Neural cell (in vitro differentiated cells): ENCODE measurements around the gene E2F4. TPM values are rescaled to one million over a fixed set of nuclear protein-coding genes. Genes with fewer than 3 reads are reported as not detected.
A peak's percentile ranks its signal among the peaks of the same experiment; 100 is the strongest.

Experiments
- H2AFZ ChIP-seq: fragments of 200-600, 300-800 bp; sonication (generic), shearing (Covaris generic); 2 replicates; pipeline ENCODE4 v1.6.0; 2014; ENCODE audit warnings: low read depth, mild to moderate bottlenecking, antibody characterized with exemption, low read length, moderate library complexity
- H3F3A ChIP-seq: fragments of 200-600 bp; shearing (Covaris generic); 2 replicates; pipeline ENCODE4 v1.6.1; 2016; ENCODE audit warnings: mild to moderate bottlenecking, moderate library complexity, mixed read lengths, antibody characterized with exemption, low read length; ENCODE audit not compliant: insufficient read depth, poor library complexity, severe bottlenecking
- H3K27ac ChIP-seq: fragments of 200-600, 300-800 bp; sonication (generic), shearing (Covaris generic); 2 replicates; pipeline ENCODE4 v1.5.1; 2014; ENCODE audit warnings: mild to moderate bottlenecking, low read length, moderate library complexity
- H3K27me3 ChIP-seq: fragments of 300-800, 200-600 bp; sonication (generic), shearing (Covaris generic); 2 replicates; pipeline ENCODE4 v1.6.0; 2014; ENCODE audit warnings: mild to moderate bottlenecking, low read depth, low read length, moderate library complexity; ENCODE audit not compliant: insufficient read depth
- H3K36me3 ChIP-seq: fragments of 300-800, 200-600 bp; sonication (generic), shearing (Covaris generic); 2 replicates; pipeline ENCODE4 v1.5.1; 2014; ENCODE audit warnings: mild to moderate bottlenecking, antibody characterized with exemption, low read length, moderate library complexity; ENCODE audit not compliant: insufficient read depth
- H3K4me2 ChIP-seq: fragments of 300-800, 200-600 bp; sonication (generic), shearing (Covaris generic); 2 replicates; pipeline ENCODE4 v1.6.0; 2014; ENCODE audit warnings: mild to moderate bottlenecking, low read length
- H3K4me3 ChIP-seq: fragments of 300-800, 200-600 bp; sonication (generic), shearing (Covaris generic); 2 replicates; pipeline ENCODE4 v1.5.1; 2014; ENCODE audit warnings: mild to moderate bottlenecking, low read length, moderate library complexity
- H3K79me2 ChIP-seq: fragments of 200-600 bp; shearing (Covaris generic); replicated peaks from 2 replicates; pipeline ENCODE4 v1.6.0; 2014; ENCODE audit warnings: mild to moderate bottlenecking, low read length, moderate library complexity; ENCODE audit not compliant: insufficient read depth
- H3K9ac ChIP-seq: fragments of 300-800, 200-600 bp; sonication (generic), shearing (Covaris generic); 2 replicates; pipeline ENCODE4 v1.6.1; 2016; ENCODE audit warnings: mild to moderate bottlenecking, low read length, mixed read lengths
- H3K9me2 ChIP-seq: fragments of 200-600 bp; shearing (Covaris generic); 2 replicates; pipeline ENCODE4 v1.6.1; 2016; ENCODE audit warnings: mild to moderate bottlenecking, low read length, mixed read lengths; ENCODE audit not compliant: insufficient read depth
- H3K9me3 ChIP-seq: fragments of 200-600, 300-800 bp; sonication (generic), shearing (Covaris generic); 2 replicates; pipeline ENCODE4 v1.6.1; 2016; ENCODE audit warnings: mild to moderate bottlenecking, mixed run types, low read length, moderate library complexity, mixed read lengths
- H4K20me1 ChIP-seq: fragments of 200-600 bp; shearing (Covaris generic); 2 replicates; pipeline ENCODE4 v1.6.1; 2016; ENCODE audit warnings: mild to moderate bottlenecking, mixed run types; ENCODE audit not compliant: insufficient read depth
- EP300 ChIP-seq: fragments of 450-650 bp; conservative IDR thresholded peaks from 2 replicates; pipeline ENCODE4 v1.6.1; 2014; ENCODE audit warnings: antibody characterized with exemption, mild to moderate bottlenecking, moderate library complexity; ENCODE audit not compliant: poor library complexity, severe bottlenecking
- MXI1 ChIP-seq: fragments of 450-650 bp; conservative IDR thresholded peaks from 2 replicates; pipeline ENCODE4 v1.6.1; 2014; ENCODE audit warnings: antibody characterized with exemption, mild to moderate bottlenecking; ENCODE audit not compliant: poor library complexity, severe bottlenecking
- RAD21 ChIP-seq: fragments of 450-650 bp; conservative IDR thresholded peaks from 2 replicates; pipeline ENCODE4 v1.6.1; 2014; ENCODE audit warnings: antibody characterized with exemption, mild to moderate bottlenecking, moderate library complexity
- SMC3 ChIP-seq: fragments of 450-650 bp; conservative IDR thresholded peaks from 2 replicates; pipeline ENCODE4 v1.6.1; 2014; ENCODE audit warnings: antibody characterized with exemption, mild to moderate bottlenecking, moderate library complexity; ENCODE audit not compliant: poor library complexity
- polyA plus RNA-seq: library from polyadenylated mRNA; depleted of rRNA; stranded (reverse); fragments of >200 nt; gene quantifications from 2 replicates; pipeline ENCODE4 v1.2.3, GENCODE V29; 2014
- TF ChIP-seq, protein P1 (sequence below): fragments of 450-650 bp; IDR thresholded peaks from 2 replicates; pipeline ENCODE4 v1.5.1; 2014; ENCODE audit warnings: antibody characterized with exemption, mild to moderate bottlenecking, moderate library complexity; ENCODE audit not compliant: poor library complexity, severe bottlenecking
- TF ChIP-seq, protein P2 (sequence below): IDR thresholded peaks from 2 replicates; pipeline ENCODE4 v1.6.1; 2012; ENCODE audit warnings: borderline replicate concordance

The E2F4 gene
- polyA plus RNA-seq, 1 donor from 2014 or later: 112 TPM

DNA sequence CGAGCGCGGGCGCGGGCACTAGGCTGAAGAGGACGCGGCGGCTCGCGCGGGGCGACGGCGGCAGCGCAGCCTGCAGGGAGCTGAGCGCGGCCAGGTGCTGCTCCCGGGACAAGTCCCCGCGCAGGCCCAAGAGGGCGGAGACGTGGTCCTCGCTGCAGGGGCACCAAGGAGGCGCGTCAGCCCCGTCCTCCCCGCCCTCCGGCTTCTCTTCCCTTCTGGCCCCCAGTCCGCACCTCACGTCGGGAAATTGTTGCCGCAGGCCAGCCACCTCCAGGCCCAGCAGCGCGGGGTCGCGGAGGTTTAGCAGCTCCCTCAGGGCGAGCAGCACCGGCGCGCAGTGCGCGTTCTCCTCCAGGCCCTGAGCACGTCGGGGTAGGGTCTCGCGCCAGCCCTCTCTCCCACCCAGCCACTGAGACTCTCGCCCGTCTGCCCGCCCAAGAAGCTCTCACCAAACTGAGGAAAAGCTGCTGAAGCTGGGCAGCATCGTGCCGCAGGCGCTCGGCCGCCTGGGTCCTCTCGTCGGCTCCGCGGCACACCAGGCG is 7.4 kb upstream of the E2F4 start:
- Histone ChIP-seq H3K79me2 (peaks cover 24% of the 10 kb centered on the region), H4K20me1 (no peaks in the 10 kb centered on the region), H3K9me3 (no peaks in the 10 kb centered on the region), H3K27ac (peak overlapping the region; percentile 93), H2AFZ (peak overlapping the region; percentile 59), H3K36me3 (no peaks in the 10 kb centered on the region), H3K4me3 (peak overlapping the region; percentile 91), H3K9ac (peak overlapping the region; percentile 94), H3F3A (no peaks in the 10 kb centered on the region), H3K27me3 (peaks cover 6% of the 10 kb centered on the region), H3K4me2 (peak overlapping the region; percentile 22), H3K9me2 (no peaks in the 10 kb centered on the region)
- TF ChIP-seq MXI1 (peak; percentile 31), RAD21 (no peak), SMC3 (peak; percentile 7)

DNA sequence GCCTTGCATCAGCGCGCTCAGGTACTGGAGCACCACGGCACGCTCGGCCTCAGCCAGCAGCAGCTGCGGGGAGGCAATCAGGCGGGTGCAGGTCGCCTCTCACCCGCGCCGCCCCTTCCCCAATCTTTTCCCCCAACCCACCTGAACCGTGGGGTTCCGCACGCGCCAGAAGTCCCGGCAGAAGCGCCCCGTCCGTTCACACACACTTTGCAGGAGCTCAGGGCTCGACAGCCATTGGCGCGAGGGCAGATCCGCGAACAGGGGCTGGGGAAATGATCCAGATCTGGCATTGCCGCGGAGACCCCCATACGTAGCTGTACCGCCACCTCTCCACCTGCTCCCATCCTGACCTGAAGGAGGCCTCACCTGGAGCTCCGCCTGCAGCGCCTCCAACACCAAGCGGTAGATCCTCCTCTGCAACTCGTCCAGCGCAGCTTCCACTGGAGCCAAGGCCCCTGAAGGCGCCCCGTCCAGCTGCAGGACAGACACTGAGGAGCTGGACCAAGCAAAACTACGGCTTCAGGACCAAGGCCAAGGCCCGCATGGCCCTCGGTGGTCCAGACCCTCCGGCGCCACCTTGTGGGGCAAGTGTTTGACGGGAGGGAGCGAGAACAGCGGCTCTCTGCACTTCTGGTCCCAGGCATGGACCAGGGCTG is 6.8 kb upstream of the E2F4 start:
- Histone ChIP-seq H3K4me3 (peak overlapping the region; percentile 91), H3K9me2 (no peaks in the 10 kb centered on the region), H3K79me2 (peaks cover 24% of the 10 kb centered on the region), H3K4me2 (no peak overlapping the region), H3F3A (no peaks in the 10 kb centered on the region), H3K9me3 (no peaks in the 10 kb centered on the region), H4K20me1 (no peaks in the 10 kb centered on the region), H2AFZ (no peak overlapping the region), H3K27me3 (no peaks in the 10 kb centered on the region), H3K36me3 (no peaks in the 10 kb centered on the region), H3K9ac (peak overlapping the region; percentile 94), H3K27ac (peak overlapping the region; percentile 93)
- TF ChIP-seq, protein P1, sequence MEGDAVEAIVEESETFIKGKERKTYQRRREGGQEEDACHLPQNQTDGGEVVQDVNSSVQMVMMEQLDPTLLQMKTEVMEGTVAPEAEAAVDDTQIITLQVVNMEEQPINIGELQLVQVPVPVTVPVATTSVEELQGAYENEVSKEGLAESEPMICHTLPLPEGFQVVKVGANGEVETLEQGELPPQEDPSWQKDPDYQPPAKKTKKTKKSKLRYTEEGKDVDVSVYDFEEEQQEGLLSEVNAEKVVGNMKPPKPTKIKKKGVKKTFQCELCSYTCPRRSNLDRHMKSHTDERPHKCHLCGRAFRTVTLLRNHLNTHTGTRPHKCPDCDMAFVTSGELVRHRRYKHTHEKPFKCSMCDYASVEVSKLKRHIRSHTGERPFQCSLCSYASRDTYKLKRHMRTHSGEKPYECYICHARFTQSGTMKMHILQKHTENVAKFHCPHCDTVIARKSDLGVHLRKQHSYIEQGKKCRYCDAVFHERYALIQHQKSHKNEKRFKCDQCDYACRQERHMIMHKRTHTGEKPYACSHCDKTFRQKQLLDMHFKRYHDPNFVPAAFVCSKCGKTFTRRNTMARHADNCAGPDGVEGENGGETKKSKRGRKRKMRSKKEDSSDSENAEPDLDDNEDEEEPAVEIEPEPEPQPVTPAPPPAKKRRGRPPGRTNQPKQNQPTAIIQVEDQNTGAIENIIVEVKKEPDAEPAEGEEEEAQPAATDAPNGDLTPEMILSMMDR: peak; percentile 72
- TF ChIP-seq SMC3: peak; percentile 78
- peak; percentile 56 for TF ChIP-seq RAD21
- TF ChIP-seq EP300: no peak

DNA sequence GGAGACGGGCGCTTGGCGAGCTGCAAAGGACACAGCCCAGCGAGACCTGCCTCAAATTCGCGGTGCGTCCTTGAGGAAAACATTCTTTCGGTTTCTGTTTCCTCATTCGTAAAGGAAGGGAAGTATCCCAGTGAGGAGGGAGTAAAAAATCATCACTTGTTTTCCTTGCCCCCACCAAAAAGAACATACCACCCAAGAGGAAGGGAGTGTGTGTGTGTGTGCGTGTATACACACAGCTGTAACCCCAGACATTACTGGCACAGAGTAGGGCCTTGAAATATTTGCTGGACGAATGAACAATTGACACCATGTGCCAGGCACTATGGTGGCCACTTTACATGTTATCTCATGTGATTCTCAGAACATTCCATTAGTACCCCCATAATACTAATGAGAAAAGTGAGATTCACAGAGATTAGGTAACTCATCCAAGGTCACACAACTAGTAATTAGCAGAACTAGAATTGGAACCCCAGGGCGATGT is 6.3 kb upstream of the E2F4 start:
- H3K79me2 ChIP-seq: peaks cover 24% of the 10 kb centered on the region
- no peaks in the 10 kb centered on the region for H3F3A ChIP-seq
- no peak overlapping the region for H3K9ac ChIP-seq
- TF ChIP-seq EP300 (no peak), SMC3 (peak; percentile 8)
- TF ChIP-seq, protein P2, sequence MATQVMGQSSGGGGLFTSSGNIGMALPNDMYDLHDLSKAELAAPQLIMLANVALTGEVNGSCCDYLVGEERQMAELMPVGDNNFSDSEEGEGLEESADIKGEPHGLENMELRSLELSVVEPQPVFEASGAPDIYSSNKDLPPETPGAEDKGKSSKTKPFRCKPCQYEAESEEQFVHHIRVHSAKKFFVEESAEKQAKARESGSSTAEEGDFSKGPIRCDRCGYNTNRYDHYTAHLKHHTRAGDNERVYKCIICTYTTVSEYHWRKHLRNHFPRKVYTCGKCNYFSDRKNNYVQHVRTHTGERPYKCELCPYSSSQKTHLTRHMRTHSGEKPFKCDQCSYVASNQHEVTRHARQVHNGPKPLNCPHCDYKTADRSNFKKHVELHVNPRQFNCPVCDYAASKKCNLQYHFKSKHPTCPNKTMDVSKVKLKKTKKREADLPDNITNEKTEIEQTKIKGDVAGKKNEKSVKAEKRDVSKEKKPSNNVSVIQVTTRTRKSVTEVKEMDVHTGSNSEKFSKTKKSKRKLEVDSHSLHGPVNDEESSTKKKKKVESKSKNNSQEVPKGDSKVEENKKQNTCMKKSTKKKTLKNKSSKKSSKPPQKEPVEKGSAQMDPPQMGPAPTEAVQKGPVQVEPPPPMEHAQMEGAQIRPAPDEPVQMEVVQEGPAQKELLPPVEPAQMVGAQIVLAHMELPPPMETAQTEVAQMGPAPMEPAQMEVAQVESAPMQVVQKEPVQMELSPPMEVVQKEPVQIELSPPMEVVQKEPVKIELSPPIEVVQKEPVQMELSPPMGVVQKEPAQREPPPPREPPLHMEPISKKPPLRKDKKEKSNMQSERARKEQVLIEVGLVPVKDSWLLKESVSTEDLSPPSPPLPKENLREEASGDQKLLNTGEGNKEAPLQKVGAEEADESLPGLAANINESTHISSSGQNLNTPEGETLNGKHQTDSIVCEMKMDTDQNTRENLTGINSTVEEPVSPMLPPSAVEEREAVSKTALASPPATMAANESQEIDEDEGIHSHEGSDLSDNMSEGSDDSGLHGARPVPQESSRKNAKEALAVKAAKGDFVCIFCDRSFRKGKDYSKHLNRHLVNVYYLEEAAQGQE: no peak
- TF ChIP-seq, protein P1: peak; percentile 4
- no peak overlapping the region for H2AFZ ChIP-seq
- H4K20me1 ChIP-seq: no peaks in the 10 kb centered on the region
- no peak overlapping the region for H3K4me3 ChIP-seq
- no peak overlapping the region for H3K4me2 ChIP-seq
- H3K9me3 ChIP-seq: no peaks in the 10 kb centered on the region
- no peaks in the 10 kb centered on the region for H3K9me2 ChIP-seq
- H3K27ac ChIP-seq: no peak overlapping the region
- no peaks in the 10 kb centered on the region for H3K36me3 ChIP-seq
- H3K27me3 ChIP-seq: no peaks in the 10 kb centered on the region
